ENCODE results near the gene ABLIM3.

ABLIM3 gene

GRCh38 chr5:149302641-149303040 lies 161.3 kb downstream of the ABLIM3 start:
- no peaks in the 10 kb centered on the region for H3K36me3 Mint-ChIP-seq (ENCODE audit: low read depth)
- H3K27me3 Mint-ChIP-seq, result peaks cover 2% of the 10 kb centered on the region
- H3K4me1 Mint-ChIP-seq, result peaks cover 9% of the 10 kb centered on the region
- ATAC-seq, result no peak
- DNase-seq, result no peak
- H3K27ac Mint-ChIP-seq, result no peak overlapping the region
- H3K4me3 Mint-ChIP-seq, result no peak overlapping the region
- no peaks in the 10 kb centered on the region for H3K9me3 Mint-ChIP-seq

DNA sequence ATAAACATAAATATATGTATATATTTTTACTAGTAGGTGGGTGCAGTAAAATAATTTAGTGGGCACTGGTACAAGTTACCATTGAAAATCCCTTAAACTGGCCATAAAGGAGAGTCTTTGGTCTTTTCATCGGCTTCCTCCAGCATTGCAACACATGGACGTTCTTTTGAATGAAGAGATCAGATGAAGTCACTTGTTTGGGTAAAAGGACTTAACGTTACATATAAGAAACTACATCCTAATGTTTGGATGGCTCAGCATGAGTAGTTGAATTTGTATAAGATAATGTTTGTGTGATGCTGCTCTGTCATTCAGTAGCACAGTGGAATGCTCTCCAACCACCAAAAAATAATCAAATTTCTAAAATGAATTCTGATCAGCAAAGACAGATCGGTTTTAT lies 161.9 kb downstream of the ABLIM3 start:
- Mint-ChIP-seq H3K9me3 (no peaks in the 10 kb centered on the region), H3K36me3 (ENCODE audit: low read depth) (no peaks in the 10 kb centered on the region), H3K27ac (no peak overlapping the region), H3K27me3 (peaks cover 2% of the 10 kb centered on the region), H3K4me3 (no peak overlapping the region), H3K4me1 (peaks cover 4% of the 10 kb centered on the region)
- ATAC-seq (no peak), DNase-seq (no peak)

GRCh38 chr5:149304195-149305078 lies 163.1 kb downstream of the ABLIM3 start:
- H3K27me3 Mint-ChIP-seq, result peaks cover 2% of the 10 kb centered on the region
- H3K4me3 Mint-ChIP-seq, result no peak overlapping the region
- no peaks in the 10 kb centered on the region for H3K9me3 Mint-ChIP-seq
- no peak for DNase-seq
- H3K36me3 Mint-ChIP-seq (ENCODE audit: low read depth), result no peaks in the 10 kb centered on the region
- ATAC-seq, result peak; percentile 8
- no peak overlapping the region for H3K27ac Mint-ChIP-seq
- no peaks in the 10 kb centered on the region for H3K4me1 Mint-ChIP-seq

GRCh38 chr5:149309354-149309753 lies 168.1 kb downstream of the ABLIM3 start:
- no peak for ATAC-seq
- Mint-ChIP-seq H3K4me1 (no peaks in the 10 kb centered on the region), H3K4me3 (no peak overlapping the region), H3K27me3 (no peaks in the 10 kb centered on the region), H3K36me3 (ENCODE audit: low read depth) (no peaks in the 10 kb centered on the region), H3K9me3 (no peaks in the 10 kb centered on the region), H3K27ac (no peak overlapping the region)
- no peak for DNase-seq

Measured in activated naive CD8-positive, alpha-beta T cell treated with anti-CD3 and anti-CD28 coated beads, Interleukin-2, amount 50 U/mL, for 24 hours (primary cell).